CD4-positive, CD25-positive, alpha-beta regulatory T cell (primary cell): Measurements from ENCODE around the gene PROK2. TPM values are rescaled to one million over a fixed set of nuclear protein-coding genes. Genes with fewer than 3 reads are reported as not detected.
A peak's percentile ranks its signal among the peaks of the same experiment; 100 is the strongest.

Source experiments
- ATAC-seq, 2 donors: fragments of 150-1000 bp; cut with Tn5 transposase; one replicate each; pipeline ENCODE4 v1.10.0; 2021; ENCODE audit warnings: low read depth in 2 of 2, moderate number of reproducible peaks in 2 of 2, moderate library complexity in 1 of 2
- DNase-seq, 3 donors: peaks; one replicate each; pipeline versions ENCODE4 v3.0.0 to v3.0.0-alpha.2; 2012 to 2022; ENCODE audit warnings: mixed read lengths in 1 of 3
- H3K27ac ChIP-seq: one replicate; pipeline ENCODE4 v1.7.0; 2013; ENCODE audit warnings: mild to moderate bottlenecking, low read length; ENCODE audit not compliant: insufficient read depth, poor library complexity, severe bottlenecking
- H3K27me3 ChIP-seq: one replicate; pipeline ENCODE4 v1.7.0; 2013; ENCODE audit warnings: low read length; ENCODE audit not compliant: control insufficient read depth, insufficient read depth
- H3K36me3 ChIP-seq: one replicate; pipeline ENCODE4 v1.7.0; 2013; ENCODE audit warnings: mild to moderate bottlenecking, low read length, moderate library complexity; ENCODE audit not compliant: control insufficient read depth, insufficient read depth
- H3K4me1 ChIP-seq: 2 replicates; pipeline ENCODE4 v1.7.0; 2013; ENCODE audit warnings: mild to moderate bottlenecking, low read length; ENCODE audit not compliant: insufficient read depth, control insufficient read depth, poor library complexity, severe bottlenecking
- H3K4me3 ChIP-seq: one replicate; pipeline ENCODE4 v1.7.0; 2013; ENCODE audit warnings: low read depth, mild to moderate bottlenecking, low read length, moderate library complexity
- H3K9me3 ChIP-seq, 2 experiments: 1 replicate in 1 of 2; 2 replicates in 1 of 2; pipeline ENCODE4 v1.7.0; 2013; ENCODE audit warnings: low read length in 2 of 2, mild to moderate bottlenecking in 1 of 2, moderate library complexity in 1 of 2; ENCODE audit not compliant: control insufficient read depth in 2 of 2
- H3K27ac Mint-ChIP-seq, 3 donors: one replicate each; pipeline ENCODE4 v1.8.0; 2020 to 2022; ENCODE audit warnings: mild to moderate bottlenecking in 3 of 3, mixed read lengths in 3 of 3, moderate library complexity in 2 of 3
- H3K27me3 Mint-ChIP-seq: one replicate; pipeline ENCODE4 v1.8.0; 2022; ENCODE audit warnings: mild to moderate bottlenecking, mixed read lengths
- H3K36me3 Mint-ChIP-seq: one replicate; pipeline ENCODE4 v1.8.0; 2020; ENCODE audit warnings: mixed read lengths
- H3K4me1 Mint-ChIP-seq, 4 donors: one replicate each; pipeline ENCODE4 v1.8.0; 2020 to 2022; ENCODE audit warnings: mixed read lengths in 4 of 4, mild to moderate bottlenecking in 1 of 4
- H3K4me3 Mint-ChIP-seq, 4 donors: one replicate each; pipeline ENCODE4 v1.8.0; 2020 to 2022; ENCODE audit warnings: mild to moderate bottlenecking in 4 of 4, mixed read lengths in 4 of 4, moderate library complexity in 3 of 4
- H3K9me3 Mint-ChIP-seq, 7 donors: one replicate each; pipeline ENCODE4 v1.8.0; 2020 to 2022; ENCODE audit warnings: mixed read lengths in 7 of 7, mild to moderate bottlenecking in 3 of 7, moderate library complexity in 2 of 7
- polyA plus RNA-seq, 4 donors: library from polyadenylated mRNA; unstranded; fragments of 300-500 nt; fragmentation: Illumina TruSeq; gene quantifications; one replicate each; pipeline ENCODE4 v1.2.3, GENCODE V29; 2021
- total RNA-seq: library from RNA; stranded (reverse); gene quantifications from one replicate; pipeline ENCODE4 v1.2.3, GENCODE V29; 2022

Gene PROK2
- total RNA-seq (6.5 TPM), polyA plus RNA-seq (1 to 10 TPM in 3 of 4 donors, under 1 TPM in 1; 0.89 to 2.6 (median 1.2) TPM)

GRCh38 chr3:71784914-71785531, at the start of gene PROK2:
TSS of gene PROK2 (minus strand) at chr3:71785148. CDS start at chr3:71785052, 96 bp downstream.
- Histone ChIP-seq H3K9me3 (no peaks in the 10 kb centered on the region), H3K4me1 (peaks cover 17% of the 10 kb centered on the region), H3K27me3 (peaks cover 34% of the 10 kb centered on the region), H3K4me3 (peak within 1 kb of the TSS; percentile 58), H3K36me3 (no peaks in the 10 kb centered on the region), H3K27ac (no peak within 1 kb of the TSS)
- Mint-ChIP-seq H3K9me3 (peaks cover 0 to 5% (median 0%) of the 10 kb centered on the region in 7 donors), H3K36me3 (no peaks in the 10 kb centered on the region), H3K27ac (no peak within 1 kb of the TSS), H3K4me3 (peak within 1 kb of the TSS; percentile 70 to 84 (median 81)), H3K27me3 (peaks cover 58% of the 10 kb centered on the region), H3K4me1 (peaks cover 2 to 36% (median 13%) of the 10 kb centered on the region in 4 donors)
- ATAC-seq (peak; percentile 54 to 61), DNase-seq (peak in 2 of 3 donors; percentile 1 to 31)

DNA sequence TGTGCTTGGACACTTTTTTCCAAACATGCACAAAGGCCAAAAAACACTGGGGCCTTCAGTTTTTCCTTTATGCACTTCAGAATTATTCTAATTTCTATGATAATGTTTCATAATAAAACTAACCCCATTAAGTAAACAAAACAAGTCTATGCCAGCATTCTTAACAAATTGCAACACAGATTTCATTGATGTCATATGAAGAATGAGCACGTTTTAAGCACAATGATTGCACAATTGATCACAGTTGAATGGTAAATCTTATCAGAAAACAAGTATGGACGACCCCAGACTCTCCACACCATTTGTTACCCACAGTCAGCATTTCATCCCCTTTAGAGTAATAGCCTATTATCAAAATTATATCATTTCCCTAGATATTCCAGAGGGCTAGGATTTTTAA, 46.7 kb upstream of the PROK2 start:
- Histone ChIP-seq H3K4me3 (no peak overlapping the region), H3K9me3 (no peaks in the 10 kb centered on the region), H3K36me3 (no peaks in the 10 kb centered on the region), H3K27me3 (peaks cover 2% of the 10 kb centered on the region), H3K4me1 (no peaks in the 10 kb centered on the region), H3K27ac (no peak overlapping the region)
- H3K4me1 Mint-ChIP-seq: no peaks in the 10 kb centered on the region
- DNase-seq (no peak), ATAC-seq (no peak)
- H3K9me3 Mint-ChIP-seq: no peaks in the 10 kb centered on the region
- H3K36me3 Mint-ChIP-seq: no peaks in the 10 kb centered on the region
- peaks cover 19% of the 10 kb centered on the region for H3K27me3 Mint-ChIP-seq
- no peak overlapping the region for H3K4me3 Mint-ChIP-seq
- no peak overlapping the region for H3K27ac Mint-ChIP-seq

DNA sequence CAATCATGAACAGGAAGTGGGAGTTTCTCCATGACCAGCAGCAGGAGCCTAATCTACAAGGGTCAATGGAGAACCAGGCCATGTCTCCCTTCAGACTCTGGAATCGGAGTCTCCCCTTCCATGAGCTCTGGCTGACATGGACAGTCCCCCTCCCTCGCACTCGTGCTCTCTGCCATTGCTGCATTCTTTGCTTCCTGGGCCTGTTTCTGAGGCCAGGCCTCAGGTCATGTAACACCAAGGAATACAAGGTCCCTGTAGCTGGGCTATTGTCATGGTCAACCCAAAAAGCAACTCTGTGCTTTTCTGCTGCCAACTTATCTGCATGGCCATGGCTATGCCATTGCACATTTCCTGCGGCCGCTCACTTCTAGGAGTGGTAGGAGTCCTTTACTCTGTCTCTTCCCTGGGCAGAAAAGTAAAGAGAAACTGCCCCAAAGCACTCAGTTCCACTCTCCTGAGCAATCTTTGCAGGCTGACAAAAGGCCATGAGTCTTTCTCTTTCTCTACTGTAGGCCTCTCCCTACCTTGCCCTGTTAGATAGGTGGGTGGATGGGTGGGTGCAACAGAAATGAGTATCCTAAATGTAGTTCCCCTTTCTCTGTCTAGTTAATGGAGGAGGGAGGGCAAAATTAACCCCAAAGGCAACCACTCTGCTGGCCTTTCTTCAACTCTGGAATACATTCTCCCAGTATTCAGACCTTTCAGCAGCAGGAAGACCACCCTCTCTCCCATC, 40.8 kb upstream of the PROK2 start:
- H3K4me1 ChIP-seq: no peaks in the 10 kb centered on the region
- no peak for DNase-seq
- H3K36me3 Mint-ChIP-seq: no peaks in the 10 kb centered on the region
- peak overlapping the region in 1 of 3 donors; percentile 37 for H3K27ac Mint-ChIP-seq
- no peaks in the 10 kb centered on the region for H3K9me3 Mint-ChIP-seq
- H3K27me3 ChIP-seq: peaks cover 4% of the 10 kb centered on the region
- H3K27me3 Mint-ChIP-seq: peaks cover 17% of the 10 kb centered on the region
- H3K4me3 ChIP-seq: no peak overlapping the region
- ATAC-seq: no peak
- no peak overlapping the region for H3K27ac ChIP-seq
- H3K9me3 ChIP-seq: no peaks in the 10 kb centered on the region
- no peaks in the 10 kb centered on the region for H3K4me1 Mint-ChIP-seq
- H3K36me3 ChIP-seq: no peaks in the 10 kb centered on the region
- H3K4me3 Mint-ChIP-seq: no peak overlapping the region

GRCh38 chr3:71821116-71821515, 36.2 kb upstream of the PROK2 start:
- no peaks in the 10 kb centered on the region for H3K36me3 ChIP-seq
- no peaks in the 10 kb centered on the region for H3K4me1 ChIP-seq
- H3K4me3 ChIP-seq: no peak overlapping the region
- DNase-seq: no peak
- H3K27ac ChIP-seq: no peak overlapping the region
- H3K4me3 Mint-ChIP-seq: no peak overlapping the region
- no peaks in the 10 kb centered on the region for H3K9me3 Mint-ChIP-seq
- H3K27me3 ChIP-seq: peaks cover 7% of the 10 kb centered on the region
- ATAC-seq: no peak
- no peaks in the 10 kb centered on the region for H3K4me1 Mint-ChIP-seq
- H3K27me3 Mint-ChIP-seq: peaks cover 11% of the 10 kb centered on the region
- H3K27ac Mint-ChIP-seq: no peak overlapping the region
- no peaks in the 10 kb centered on the region for H3K9me3 ChIP-seq
- no peaks in the 10 kb centered on the region for H3K36me3 Mint-ChIP-seq

DNA sequence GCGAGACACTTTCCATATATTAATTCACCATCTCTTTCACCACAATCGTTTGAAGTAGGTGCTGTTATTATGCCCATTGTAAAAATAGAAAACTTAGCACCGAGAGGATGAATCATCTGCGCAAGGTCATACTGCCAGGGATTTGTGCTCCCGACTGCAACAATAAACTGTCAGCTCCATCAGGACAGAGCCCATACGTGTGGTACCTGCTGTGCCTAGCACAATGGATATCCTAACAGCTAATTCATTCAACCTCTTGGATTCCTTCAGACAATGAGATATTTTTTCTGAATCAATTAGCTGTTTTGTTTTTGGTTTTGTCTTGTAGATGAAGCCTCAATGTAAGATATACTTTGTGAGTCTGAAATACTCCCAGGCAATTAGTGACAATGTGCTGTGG, 32.3 kb upstream of the PROK2 start:
- no peaks in the 10 kb centered on the region for H3K36me3 Mint-ChIP-seq
- H3K27ac Mint-ChIP-seq: no peak overlapping the region
- no peak overlapping the region for H3K27ac ChIP-seq
- H3K4me1 ChIP-seq: no peaks in the 10 kb centered on the region
- H3K27me3 ChIP-seq: peaks cover 7% of the 10 kb centered on the region
- H3K27me3 Mint-ChIP-seq: peaks cover 8% of the 10 kb centered on the region
- no peaks in the 10 kb centered on the region for H3K9me3 ChIP-seq
- no peaks in the 10 kb centered on the region for H3K9me3 Mint-ChIP-seq
- no peak overlapping the region for H3K4me3 ChIP-seq
- ATAC-seq (no peak), DNase-seq (no peak)
- no peaks in the 10 kb centered on the region for H3K36me3 ChIP-seq
- H3K4me1 Mint-ChIP-seq: no peaks in the 10 kb centered on the region
- no peak overlapping the region for H3K4me3 Mint-ChIP-seq

DNA sequence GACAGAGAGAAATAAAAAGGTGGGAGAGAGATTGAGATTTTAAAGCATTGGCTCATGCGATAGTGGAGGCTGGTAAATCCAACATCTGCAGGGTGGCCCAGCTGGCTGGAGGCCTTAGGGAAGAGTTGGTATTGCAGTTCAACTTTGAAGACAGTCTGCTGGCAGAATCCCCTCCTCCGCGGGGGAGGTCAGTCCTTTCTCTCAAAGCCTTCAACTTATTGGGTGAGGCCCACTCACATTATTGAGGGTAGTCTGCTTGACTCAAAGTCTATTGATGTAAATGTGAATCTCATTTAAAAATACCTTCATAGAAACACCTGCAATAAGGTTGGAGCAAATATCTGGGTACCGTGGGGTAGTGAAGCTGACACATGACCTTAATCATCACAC, 31.8 kb upstream of the PROK2 start:
- Histone ChIP-seq H3K27me3 (peaks cover 5% of the 10 kb centered on the region), H3K4me1 (no peaks in the 10 kb centered on the region), H3K36me3 (no peaks in the 10 kb centered on the region), H3K4me3 (no peak overlapping the region), H3K27ac (no peak overlapping the region), H3K9me3 (no peaks in the 10 kb centered on the region)
- Mint-ChIP-seq H3K36me3 (no peaks in the 10 kb centered on the region), H3K9me3 (no peaks in the 10 kb centered on the region), H3K4me1 (no peaks in the 10 kb centered on the region), H3K4me3 (no peak overlapping the region), H3K27me3 (peaks cover 8% of the 10 kb centered on the region), H3K27ac (no peak overlapping the region)
- no peak for DNase-seq
- ATAC-seq: no peak

DNA sequence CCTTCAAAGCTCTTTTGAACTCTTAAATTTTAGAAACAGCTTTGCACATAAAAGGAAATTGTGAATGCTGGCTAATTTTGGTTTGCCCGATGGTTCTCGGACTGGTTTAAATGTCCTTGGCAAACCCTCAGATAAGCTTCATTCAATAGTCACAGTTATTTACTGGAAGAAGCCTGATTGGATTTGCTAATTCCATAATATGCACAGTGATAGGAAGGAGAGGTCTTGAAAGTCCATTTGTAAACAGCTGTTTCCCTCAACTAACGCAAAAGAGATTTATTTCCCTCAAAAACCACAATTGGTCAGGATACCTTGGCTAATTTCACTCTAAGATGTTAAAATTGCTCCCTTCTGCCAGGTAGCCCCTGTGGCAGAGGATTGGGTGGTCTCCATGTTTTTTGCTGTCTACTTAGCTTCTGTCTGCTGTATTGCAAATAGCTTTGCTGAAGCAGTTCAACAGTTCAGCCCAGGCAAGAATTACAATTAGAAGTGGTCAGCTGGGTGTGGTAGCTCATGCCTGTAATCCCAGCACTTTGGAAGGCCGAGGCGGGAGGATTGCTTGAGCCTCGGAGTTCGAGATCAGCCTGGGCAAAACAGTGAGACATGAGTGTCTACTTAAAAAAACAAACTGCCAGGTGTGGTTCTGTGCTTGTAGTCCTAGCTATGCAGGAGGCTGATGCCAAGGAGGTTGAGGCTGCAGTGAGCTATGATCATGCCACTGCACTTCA, 30.6 kb upstream of the PROK2 start:
- Histone ChIP-seq H3K4me1 (no peaks in the 10 kb centered on the region), H3K27ac (no peak overlapping the region), H3K36me3 (no peaks in the 10 kb centered on the region), H3K27me3 (peaks cover 5% of the 10 kb centered on the region), H3K9me3 (no peaks in the 10 kb centered on the region), H3K4me3 (no peak overlapping the region)
- Mint-ChIP-seq H3K36me3 (no peaks in the 10 kb centered on the region), H3K9me3 (no peaks in the 10 kb centered on the region), H3K27me3 (peaks cover 8% of the 10 kb centered on the region), H3K4me1 (no peaks in the 10 kb centered on the region), H3K27ac (no peak overlapping the region), H3K4me3 (no peak overlapping the region)
- DNase-seq (no peak), ATAC-seq (no peak)
